AG08396 (cell line): ENCODE measurements around the gene CDC42BPB.
"Not testable (repeated sequence)": the region's sequence is repeated elsewhere in the genome, so short reads cannot be mapped to it uniquely, and the experiment has no call there.

Experiments
- DNase-seq: peaks from one replicate; pipeline ENCODE4 v3.0.0; 2012; ENCODE audit warnings: low spot score, mixed read lengths

The CDC42BPB gene

GRCh38 chr14:102928412-102929240, 128.7 kb downstream of the CDC42BPB start:
- peak; percentile 73 for DNase-seq

- DNase-seq = no peak
These were observed 129.4 kb downstream of the CDC42BPB start for GRCh38 chr14:102927878-102928411.

- no peak for DNase-seq
These were observed 129.9 kb downstream of the CDC42BPB start for GRCh38 chr14:102927346-102927877.

GRCh38 chr14:102926840-102927239, 130.5 kb downstream of the CDC42BPB start:
- not testable (repeated sequence) for DNase-seq

GRCh38 chr14:102926104-102926503, 131.2 kb downstream of the CDC42BPB start:
- no peak for DNase-seq

- no peak for DNase-seq
These were observed 131.7 kb downstream of the CDC42BPB start for GRCh38 chr14:102925646-102926045.

GRCh38 chr14:102924632-102925588, 132.4 kb downstream of the CDC42BPB start:
- no peak for DNase-seq

- DNase-seq = no peak
These were observed 133.3 kb downstream of the CDC42BPB start for GRCh38 chr14:102923925-102924486.

GRCh38 chr14:102923201-102923924, 134.0 kb downstream of the CDC42BPB start:
- no peak for DNase-seq

GRCh38 chr14:102922490-102923200, 134.7 kb downstream of the CDC42BPB start, which contains the start of gene AMN:
Gene AMN, plus strand, starts transcription at chr14:102922663. Its CDS starts 26 bp downstream, at chr14:102922689.
- DNase-seq = no peak

- DNase-seq = no peak
These were observed 136.4 kb downstream of the CDC42BPB start for GRCh38 chr14:102920998-102921304.

- DNase-seq = no peak
These were observed 136.9 kb downstream of the CDC42BPB start for GRCh38 chr14:102920273-102920997.

GRCh38 chr14:102918438-102918837, 138.9 kb downstream of the CDC42BPB start:
- DNase-seq = no peak

GRCh38 chr14:102917469-102918211, 139.7 kb downstream of the CDC42BPB start:
- peak; percentile 84 for DNase-seq

- DNase-seq = no peak
These were observed 140.3 kb downstream of the CDC42BPB start for GRCh38 chr14:102917056-102917385.

- no peak for DNase-seq
These were observed 140.8 kb downstream of the CDC42BPB start for GRCh38 chr14:102916347-102917055.

GRCh38 chr14:102915292-102916110, 141.8 kb downstream of the CDC42BPB start:
- no peak for DNase-seq
